ENCODE measurements around the gene PALM2AKAP2.

DNA sequence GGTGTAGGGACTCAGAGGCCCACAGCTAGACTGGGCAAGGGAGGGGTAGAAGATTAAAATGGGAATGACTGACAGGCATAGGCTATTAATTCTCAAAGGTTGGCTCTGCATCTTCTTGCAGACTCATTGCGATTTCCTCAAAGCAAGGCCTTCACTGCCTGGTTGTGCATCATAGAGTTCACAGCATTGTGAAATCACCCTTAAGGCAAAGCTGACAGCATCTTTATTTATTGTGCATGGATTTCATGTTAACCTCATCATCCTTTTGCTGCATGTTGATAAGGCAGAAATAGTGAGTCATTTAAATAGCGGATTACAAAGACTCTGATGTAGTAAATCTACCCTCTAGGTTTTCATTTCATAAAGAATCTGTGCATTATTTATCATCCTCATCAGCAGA, 13.6 kb upstream of the PALM2AKAP2 start:
- no peak for TF ChIP-seq POLR2A (IDR thresholded peaks at IDR 0.05)
- TF ChIP-seq, protein P1, sequence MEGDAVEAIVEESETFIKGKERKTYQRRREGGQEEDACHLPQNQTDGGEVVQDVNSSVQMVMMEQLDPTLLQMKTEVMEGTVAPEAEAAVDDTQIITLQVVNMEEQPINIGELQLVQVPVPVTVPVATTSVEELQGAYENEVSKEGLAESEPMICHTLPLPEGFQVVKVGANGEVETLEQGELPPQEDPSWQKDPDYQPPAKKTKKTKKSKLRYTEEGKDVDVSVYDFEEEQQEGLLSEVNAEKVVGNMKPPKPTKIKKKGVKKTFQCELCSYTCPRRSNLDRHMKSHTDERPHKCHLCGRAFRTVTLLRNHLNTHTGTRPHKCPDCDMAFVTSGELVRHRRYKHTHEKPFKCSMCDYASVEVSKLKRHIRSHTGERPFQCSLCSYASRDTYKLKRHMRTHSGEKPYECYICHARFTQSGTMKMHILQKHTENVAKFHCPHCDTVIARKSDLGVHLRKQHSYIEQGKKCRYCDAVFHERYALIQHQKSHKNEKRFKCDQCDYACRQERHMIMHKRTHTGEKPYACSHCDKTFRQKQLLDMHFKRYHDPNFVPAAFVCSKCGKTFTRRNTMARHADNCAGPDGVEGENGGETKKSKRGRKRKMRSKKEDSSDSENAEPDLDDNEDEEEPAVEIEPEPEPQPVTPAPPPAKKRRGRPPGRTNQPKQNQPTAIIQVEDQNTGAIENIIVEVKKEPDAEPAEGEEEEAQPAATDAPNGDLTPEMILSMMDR (IDR thresholded peaks at IDR 0.05), result no peak

All from lower leg skin (tissue), 3 donors.